OCI-LY1 (cell line): ENCODE data around the gene SEMA4G.

Experiments
- CTCF ChIP-seq: fragments of 200-600 bp; sonication (generic), shearing (Covaris generic); IDR thresholded peaks from 2 replicates; pipeline ENCODE4 v1.5.1; 2017; ENCODE audit warnings: mild to moderate bottlenecking, antibody characterized with exemption, low read length, moderate library complexity, mixed read lengths
- EZH2 ChIP-seq: fragments of 200-600 bp; sonication (generic), shearing (Covaris generic); IDR thresholded peaks from 2 replicates; pipeline ENCODE4 v1.8.0; 2017; ENCODE audit warnings: borderline replicate concordance, mixed run types, mild to moderate bottlenecking, antibody characterized with exemption, low read length, moderate library complexity, mixed read lengths

GRCh38 chr10:100978121-100978900 is 9.0 kb downstream of the SEMA4G start:
- TF ChIP-seq CTCF, result no peak
- no peak for TF ChIP-seq EZH2
